Hepatocyte (in vitro differentiated cells): ENCODE data around the gene UGT1A10. TPM values are rescaled to one million over a fixed set of nuclear protein-coding genes. Genes with fewer than 3 reads are reported as not detected.
"Not testable (repeated sequence)": the region's sequence is repeated elsewhere in the genome, so short reads cannot be mapped to it uniquely, and the experiment has no call there.

Experiments
- DNase-seq: peaks from one replicate; pipeline ENCODE4 v3.0.0-alpha.2; 2016; ENCODE audit warnings: low spot score
- H2AFZ ChIP-seq: fragments of 200-600 bp; sonication (generic); 2 replicates; pipeline ENCODE4 v1.6.0; 2016; ENCODE audit warnings: antibody characterized with exemption, mild to moderate bottlenecking
- H3K27ac ChIP-seq: fragments of 200-600 bp; sonication (generic); 2 replicates; pipeline ENCODE4 v1.5.1; 2016; ENCODE audit warnings: mild to moderate bottlenecking
- H3K27me3 ChIP-seq: fragments of 200-600 bp; sonication (generic); 2 replicates; pipeline ENCODE4 v1.6.1; 2016
- H3K36me3 ChIP-seq: fragments of 200-600 bp; sonication (generic); replicated peaks from 2 replicates; pipeline ENCODE4 v1.5.1; 2016; ENCODE audit warnings: low read depth; ENCODE audit not compliant: insufficient read depth
- H3K4me1 ChIP-seq: fragments of 200-600 bp; sonication (generic); 2 replicates; pipeline ENCODE4 v1.5.1; 2016; ENCODE audit warnings: mild to moderate bottlenecking, moderate library complexity; ENCODE audit not compliant: insufficient read depth
- H3K4me2 ChIP-seq: fragments of 200-600 bp; sonication (generic); 2 replicates; pipeline ENCODE4 v1.6.0; 2016
- H3K4me3 ChIP-seq: fragments of 200-600 bp; sonication (generic); 2 replicates; pipeline ENCODE4 v1.5.1; 2016; ENCODE audit warnings: mild to moderate bottlenecking
- H3K79me2 ChIP-seq: fragments of 200-600 bp; sonication (generic); 2 replicates; pipeline ENCODE4 v1.6.0; 2017; ENCODE audit warnings: mild to moderate bottlenecking
- H3K9me2 ChIP-seq: fragments of 200-600 bp; sonication (generic); replicated peaks from 2 replicates; pipeline ENCODE4 v1.6.0; 2017; ENCODE audit warnings: mild to moderate bottlenecking; ENCODE audit not compliant: insufficient read depth
- H3K9me3 ChIP-seq: fragments of 200-600 bp; sonication (generic); 2 replicates; pipeline ENCODE4 v1.5.1; 2016; ENCODE audit warnings: low read depth, mild to moderate bottlenecking
- H4K20me1 ChIP-seq: fragments of 200-600 bp; sonication (generic); 2 replicates; pipeline ENCODE4 v1.6.0; 2016; ENCODE audit warnings: mild to moderate bottlenecking; ENCODE audit not compliant: insufficient read depth, poor library complexity, severe bottlenecking
- CTCF ChIP-seq: fragments of 200-600 bp; sonication (generic); IDR thresholded peaks from 2 replicates; pipeline ENCODE4 v1.5.1; 2016; ENCODE audit warnings: antibody characterized with exemption, mild to moderate bottlenecking; ENCODE audit not compliant: poor library complexity
- EZH2 ChIP-seq: fragments of 200-600 bp; sonication (generic); IDR thresholded peaks from 2 replicates; pipeline ENCODE4 v1.6.1; 2016; ENCODE audit warnings: antibody characterized with exemption, mild to moderate bottlenecking, borderline replicate concordance
- EZH2phosphoT487 ChIP-seq: fragments of 200-600 bp; sonication (generic); IDR thresholded peaks from one replicate; pipeline ENCODE4 v1.6.1; 2018; ENCODE audit warnings: antibody characterized with exemption, mild to moderate bottlenecking, low read depth, moderate library complexity; ENCODE audit not compliant: unreplicated experiment, severe bottlenecking
- WGBS: methylation state at CpG from one replicate; pipeline ENCODE4 v1.1.6; 2016; ENCODE audit warnings: low lambda C conversion rate; ENCODE audit errors: missing lambda C conversion rate; 5-methylcytosine and 5-hydroxymethylcytosine counted together
- polyA plus RNA-seq: library from polyadenylated mRNA; unstranded; fragments of >200 nt; fragmentation: Nextera tagmentation; extraction: Ambion mirVana; gene quantifications from 2 replicates; pipeline ENCODE4 v1.2.1, GENCODE V29; 2016
- total RNA-seq: library from RNA; depleted of rRNA; stranded (reverse); fragments of >200 nt; gene quantifications from 2 replicates; pipeline ENCODE4 v1.2.3, GENCODE V29; 2014

UGT1A10 gene
- total and polyA plus RNA-seq, 2 experiments from 2014 or later: not detected

GRCh38 chr2:233651430-233651829 lies 15.2 kb downstream of the UGT1A10 start:
- no peak for DNase-seq

GRCh38 chr2:233654501-233654900 lies 18.3 kb downstream of the UGT1A10 start:
- H3K4me2 ChIP-seq: no peak overlapping the region
- H3K4me3 ChIP-seq: no peak overlapping the region
- no peak for DNase-seq
- H2AFZ ChIP-seq: no peak overlapping the region
- no peaks in the 10 kb centered on the region for H3K36me3 ChIP-seq
- no peak for TF ChIP-seq EZH2
- TF ChIP-seq EZH2phosphoT487: no peak
- TF ChIP-seq CTCF: no peak
- no peaks in the 10 kb centered on the region for H3K4me1 ChIP-seq
- no peaks in the 10 kb centered on the region for H4K20me1 ChIP-seq
- WGBS: 73% methylated on average over 6 of the region's 6 CpGs
- H3K9me3 ChIP-seq: no peaks in the 10 kb centered on the region
- H3K27me3 ChIP-seq: no peaks in the 10 kb centered on the region
- H3K9me2 ChIP-seq: no peaks in the 10 kb centered on the region
- no peaks in the 10 kb centered on the region for H3K79me2 ChIP-seq
- H3K27ac ChIP-seq: no peak overlapping the region

More at GRCh38 chr2:233651430-233651829, 15.2 kb downstream of the UGT1A10 start:
- Histone ChIP-seq H3K4me1 (no peaks in the 10 kb centered on the region), H3K79me2 (no peaks in the 10 kb centered on the region), H3K4me2 (no peak overlapping the region), H3K4me3 (no peak overlapping the region), H3K27ac (no peak overlapping the region), H3K9me3 (no peaks in the 10 kb centered on the region), H3K27me3 (no peaks in the 10 kb centered on the region), H3K9me2 (no peaks in the 10 kb centered on the region), H3K36me3 (no peaks in the 10 kb centered on the region), H4K20me1 (no peaks in the 10 kb centered on the region), H2AFZ (no peak overlapping the region)
- WGBS: 93% methylated on average over 2 of the region's 2 CpGs
- no peak for TF ChIP-seq CTCF
- TF ChIP-seq EZH2phosphoT487: no peak
- TF ChIP-seq EZH2: no peak

DNA sequence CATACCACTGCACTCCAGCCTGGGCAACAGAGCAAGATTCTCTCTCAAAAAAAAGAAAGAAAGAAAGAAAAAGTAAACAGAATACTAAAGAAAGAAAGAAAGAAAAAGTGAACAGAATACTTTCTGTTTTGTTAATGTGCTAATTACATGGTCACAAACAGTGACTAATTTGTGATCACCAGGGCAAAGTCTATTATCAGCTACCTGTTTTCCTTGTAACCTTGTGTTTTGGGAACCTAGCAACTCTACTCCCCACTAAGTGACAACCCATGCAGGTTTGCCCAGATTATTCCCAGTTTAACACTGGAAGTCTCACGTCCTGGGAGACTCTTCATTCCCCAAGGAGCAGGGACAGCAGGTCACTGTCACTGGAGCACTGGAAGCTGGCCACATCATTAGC lies 18.8 kb downstream of the UGT1A10 start:
- no peaks in the 10 kb centered on the region for H3K27me3 ChIP-seq
- no peaks in the 10 kb centered on the region for H3K79me2 ChIP-seq
- no peak for DNase-seq
- no peak overlapping the region for H3K27ac ChIP-seq
- WGBS: 60% methylated on average over 1 of the region's 1 CpG
- H4K20me1 ChIP-seq: no peaks in the 10 kb centered on the region
- TF ChIP-seq EZH2: no peak
- H3K4me3 ChIP-seq: no peak overlapping the region
- no peaks in the 10 kb centered on the region for H3K4me1 ChIP-seq
- H2AFZ ChIP-seq: no peak overlapping the region
- H3K4me2 ChIP-seq: no peak overlapping the region
- no peaks in the 10 kb centered on the region for H3K9me2 ChIP-seq
- no peaks in the 10 kb centered on the region for H3K36me3 ChIP-seq
- no peaks in the 10 kb centered on the region for H3K9me3 ChIP-seq

- not testable (repeated sequence) for H3K4me2 ChIP-seq, H3K9me3 ChIP-seq, H2AFZ ChIP-seq, H4K20me1 ChIP-seq, H3K9me2 ChIP-seq, H3K27ac ChIP-seq, H3K4me1 ChIP-seq, H3K36me3 ChIP-seq, H3K79me2 ChIP-seq, DNase-seq, H3K4me3 ChIP-seq, H3K27me3 ChIP-seq
- 92% methylated on average over 3 of the region's 3 CpGs for WGBS
Measured at GRCh38 chr2:233655943-233656342, 19.7 kb downstream of the UGT1A10 start.

- Histone ChIP-seq H3K27ac (no peak overlapping the region), H4K20me1 (no peaks in the 10 kb centered on the region), H3K36me3 (no peaks in the 10 kb centered on the region), H3K27me3 (no peaks in the 10 kb centered on the region), H2AFZ (no peak overlapping the region), H3K9me3 (no peaks in the 10 kb centered on the region), H3K9me2 (no peaks in the 10 kb centered on the region), H3K4me1 (no peaks in the 10 kb centered on the region), H3K4me3 (no peak overlapping the region), H3K4me2 (no peak overlapping the region), H3K79me2 (no peaks in the 10 kb centered on the region)
- 90% methylated on average over 10 of the region's 10 CpGs for WGBS
- TF ChIP-seq EZH2phosphoT487: no peak
- TF ChIP-seq CTCF: no peak
- no peak for TF ChIP-seq EZH2
- no peak for DNase-seq
Measured at GRCh38 chr2:233656443-233656842, 20.2 kb downstream of the UGT1A10 start.
